ENCODE data around the gene EVI5. TPM values are rescaled to one million over a fixed set of nuclear protein-coding genes. Genes with fewer than 3 reads are reported as not detected.

EVI5 gene
- polyA plus RNA-seq, 2 of the 4 experiments (the other 2 are of a cell fraction), result 10.2 to 10.4 TPM

GRCh38 chr1:92701147-92701546, 83.8 kb downstream of the EVI5 start:
- Histone ChIP-seq H3K4me2 (no peak overlapping the region), H3K9me3 (no peaks in the 10 kb centered on the region), H3K27ac (no peak overlapping the region), H3K4me3 (no peak overlapping the region), H3K4me1 (no peaks in the 10 kb centered on the region)
- no peak for FAIRE-seq
- POLR2A ChIA-PET, result no interaction called here
- no peak for DNase-seq (ENCODE audit: low read depth in 1 of 2, low spot score in 1 of 2)
- TF ChIP-seq MAFK (IDR thresholded peaks at IDR 0.05; ENCODE audit: partially characterized antibody), result no peak
- TF ChIP-seq HMGXB4 (CRISPR knock-in tag; IDR thresholded peaks at IDR 0.05; ENCODE audit: borderline replicate concordance), result no peak
- no peak for TF ChIP-seq NPAS2 (CRISPR knock-in tag; IDR thresholded peaks at IDR 0.05; ENCODE audit: borderline replicate concordance)
- TF ChIP-seq JUN (IDR thresholded peaks at IDR 0.05), result no peak
- 50% methylated on average over 1 of the region's 1 CpG for WGBS (ENCODE audit: missing lambda C conversion rate)
- CTCF ChIA-PET, result interaction anchor here (2.0 kb wide), 1 partner anchor 47 kb away, joined by 8 read pairs; no protein-coding TSS in a partner anchor
- no peak for ATAC-seq

GRCh38 chr1:92698932-92699331, 86.0 kb downstream of the EVI5 start:
- 89% methylated on average over 3 of the region's 3 CpGs for WGBS (ENCODE audit: missing lambda C conversion rate)
- DNase-seq (ENCODE audit: low read depth in 1 of 2, low spot score in 1 of 2) (no peak), ATAC-seq (no peak), FAIRE-seq (no peak)
- no peak overlapping the region for H3K4me2 ChIP-seq
- no peak overlapping the region for H3K4me3 ChIP-seq
- H3K4me1 ChIP-seq, result no peaks in the 10 kb centered on the region
- TF ChIP-seq ZC3H11A (IDR thresholded peaks at IDR 0.05) (no peak), MYC (IDR thresholded peaks at IDR 0.05; ENCODE audit: borderline replicate concordance, low read length) (no peak), POLR2AphosphoS2 (conservative IDR thresholded peaks at IDR 0.05; ENCODE audit: low read length) (no peak), HMGXB4 (CRISPR knock-in tag; IDR thresholded peaks at IDR 0.05; ENCODE audit: borderline replicate concordance) (no peak), KDM1A (IDR thresholded peaks at IDR 0.05; ENCODE audit: low read depth) (no peak), HDAC2 (IDR thresholded peaks at IDR 0.05) (no peak), JUN (IDR thresholded peaks at IDR 0.05) (no peak), FOSB (CRISPR knock-in tag; IDR thresholded peaks at IDR 0.05) (no peak), ZSCAN20 (CRISPR knock-in tag; IDR thresholded peaks at IDR 0.05) (no peak), EHF (CRISPR knock-in tag; IDR thresholded peaks at IDR 0.05) (no peak), PBX3 (IDR thresholded peaks at IDR 0.05) (no peak), SMC3 (IDR thresholded peaks at IDR 0.05) (no peak), JUNB (IDR thresholded peaks at IDR 0.05) (no peak), HES2 (IDR thresholded peaks at IDR 0.05) (no peak), GATA3 (IDR thresholded peaks at IDR 0.05; ENCODE audit: borderline replicate concordance) (no peak), NFE2L2 (conservative IDR thresholded peaks at IDR 0.05; ENCODE audit: low read length) (no peak)
- CTCF ChIA-PET, result no interaction called here
- POLR2A ChIA-PET, result no interaction called here
- no peak overlapping the region for H3K27ac ChIP-seq
- H3K9me3 ChIP-seq, result no peaks in the 10 kb centered on the region

GRCh38 chr1:92695104-92695503, 89.8 kb downstream of the EVI5 start:
- Histone ChIP-seq H3K9me3 (no peaks in the 10 kb centered on the region), H3K4me2 (no peak overlapping the region), H3K4me1 (no peaks in the 10 kb centered on the region), H3K27ac (no peak overlapping the region), H3K4me3 (no peak overlapping the region)
- ChIA-PET POLR2A (no interaction called here), CTCF (no interaction called here)
- no peak for DNase-seq (ENCODE audit: low read depth in 1 of 2, low spot score in 1 of 2)
- TF ChIP-seq POLR2A (IDR thresholded peaks at IDR 0.05; ENCODE audit: low read length) (no peak), RAD21 (conservative IDR thresholded peaks at IDR 0.05 in 1 of 2, IDR thresholded peaks at IDR 0.05 in 1 of 2) (no peak), TP53 (CRISPR knock-in tag; IDR thresholded peaks at IDR 0.05) (no peak), MAFK (IDR thresholded peaks at IDR 0.05; ENCODE audit: partially characterized antibody) (no peak), EP300 (IDR thresholded peaks at IDR 0.05) (no peak), HES2 (IDR thresholded peaks at IDR 0.05) (no peak), KDM1A (IDR thresholded peaks at IDR 0.05; ENCODE audit: low read depth) (no peak), CEBPB (IDR thresholded peaks at IDR 0.05) (no peak), NR3C1 (IDR thresholded peaks at IDR 0.05) (no peak), HMGXB4 (CRISPR knock-in tag; IDR thresholded peaks at IDR 0.05; ENCODE audit: borderline replicate concordance) (no peak), MAX (IDR thresholded peaks at IDR 0.05) (no peak)
- no peak for FAIRE-seq
- ATAC-seq, result no peak
